ENCODE results near the gene AHCYL1.

AHCYL1 gene

GRCh38 chr1:110061341-110061740 is 76.8 kb downstream of the AHCYL1 start:
- Histone ChIP-seq H3K9me3 (ENCODE audit: insufficient read depth, low read length) (no peaks in the 10 kb centered on the region), H2AFZ (ENCODE audit: low read depth, low read length, severe bottlenecking) (no peak overlapping the region), H3F3A (ENCODE audit: insufficient read depth) (no peaks in the 10 kb centered on the region), H3K4me3 (ENCODE audit: insufficient read depth, low read length, poor library complexity, severe bottlenecking) (no peak overlapping the region), H3K9me2 (replicated peaks; ENCODE audit: insufficient read depth, low read length) (no peaks in the 10 kb centered on the region), H3K79me2 (ENCODE audit: insufficient read depth, low read length) (no peaks in the 10 kb centered on the region), H3K27me3 (ENCODE audit: low read length) (no peaks in the 10 kb centered on the region), H4K20me1 (ENCODE audit: low read depth, low read length) (no peaks in the 10 kb centered on the region), H3K9ac (ENCODE audit: low read length) (no peak overlapping the region), H3K27ac (ENCODE audit: low read depth, low read length) (no peak overlapping the region), H3K36me3 (ENCODE audit: low read length) (no peaks in the 10 kb centered on the region), H3K4me2 (ENCODE audit: low read depth, low read length, poor library complexity, severe bottlenecking) (no peak overlapping the region)
- TF ChIP-seq EZH2phosphoT487 (conservative IDR thresholded peaks at IDR 0.05; ENCODE audit: low read length) (no peak), CTCF (IDR thresholded peaks at IDR 0.05; ENCODE audit: insufficient read depth, low read length, poor library complexity, severe bottlenecking) (no peak)

GRCh38 chr1:110062612-110063011 is 78.0 kb downstream of the AHCYL1 start:
- H2AFZ ChIP-seq (ENCODE audit: low read depth, low read length, severe bottlenecking) = no peak overlapping the region
- H3K79me2 ChIP-seq (ENCODE audit: insufficient read depth, low read length) = no peaks in the 10 kb centered on the region
- no peaks in the 10 kb centered on the region for H4K20me1 ChIP-seq (ENCODE audit: low read depth, low read length)
- H3K36me3 ChIP-seq (ENCODE audit: low read length) = no peaks in the 10 kb centered on the region
- no peaks in the 10 kb centered on the region for H3K9me2 ChIP-seq (replicated peaks; ENCODE audit: insufficient read depth, low read length)
- H3K4me2 ChIP-seq (ENCODE audit: low read depth, low read length, poor library complexity, severe bottlenecking) = no peak overlapping the region
- H3F3A ChIP-seq (ENCODE audit: insufficient read depth) = no peaks in the 10 kb centered on the region
- H3K9ac ChIP-seq (ENCODE audit: low read length) = no peak overlapping the region
- TF ChIP-seq EZH2phosphoT487 (conservative IDR thresholded peaks at IDR 0.05; ENCODE audit: low read length) (no peak), CTCF (IDR thresholded peaks at IDR 0.05; ENCODE audit: insufficient read depth, low read length, poor library complexity, severe bottlenecking) (no peak)
- H3K4me3 ChIP-seq (ENCODE audit: insufficient read depth, low read length, poor library complexity, severe bottlenecking) = no peak overlapping the region
- H3K27ac ChIP-seq (ENCODE audit: low read depth, low read length) = no peak overlapping the region
- no peaks in the 10 kb centered on the region for H3K27me3 ChIP-seq (ENCODE audit: low read length)
- no peaks in the 10 kb centered on the region for H3K9me3 ChIP-seq (ENCODE audit: insufficient read depth, low read length)

- Histone ChIP-seq H3K27me3 (ENCODE audit: low read length) (no peaks in the 10 kb centered on the region), H3K9me2 (replicated peaks; ENCODE audit: insufficient read depth, low read length) (no peaks in the 10 kb centered on the region)
These were observed 79.2 kb downstream of the AHCYL1 start for GRCh38 chr1:110063781-110064180.

More at GRCh38 chr1:110063781-110064180, 79.2 kb downstream of the AHCYL1 start:
- Histone ChIP-seq H3K36me3 (ENCODE audit: low read length) (no peaks in the 10 kb centered on the region), H3F3A (ENCODE audit: insufficient read depth) (no peaks in the 10 kb centered on the region), H4K20me1 (ENCODE audit: low read depth, low read length) (no peaks in the 10 kb centered on the region), H3K9me3 (ENCODE audit: insufficient read depth, low read length) (no peaks in the 10 kb centered on the region), H3K4me3 (ENCODE audit: insufficient read depth, low read length, poor library complexity, severe bottlenecking) (no peak overlapping the region), H3K27ac (ENCODE audit: low read depth, low read length) (no peak overlapping the region), H2AFZ (ENCODE audit: low read depth, low read length, severe bottlenecking) (no peak overlapping the region), H3K4me2 (ENCODE audit: low read depth, low read length, poor library complexity, severe bottlenecking) (no peak overlapping the region), H3K79me2 (ENCODE audit: insufficient read depth, low read length) (no peaks in the 10 kb centered on the region), H3K9ac (ENCODE audit: low read length) (no peak overlapping the region)
- TF ChIP-seq EZH2phosphoT487 (conservative IDR thresholded peaks at IDR 0.05; ENCODE audit: low read length) (no peak), CTCF (IDR thresholded peaks at IDR 0.05; ENCODE audit: insufficient read depth, low read length, poor library complexity, severe bottlenecking) (no peak)
